Measurements from ENCODE around the gene NUTM2B. TPM values are rescaled to one million over a fixed set of nuclear protein-coding genes. Genes with fewer than 3 reads are reported as not detected.
"Not testable (repeated sequence)": the region's sequence is repeated elsewhere in the genome, so short reads cannot be mapped to it uniquely, and the experiment has no call there.

The NUTM2B gene
- total RNA-seq, 8 experiments from 2014 or later = 0.92 to 7.1 (median 3.8) TPM

GRCh38 chr10:79697141-79697540 is 5.9 kb upstream of the NUTM2B start:
- H3K27ac ChIP-seq; H3K4me3 ChIP-seq; H3K4me1 ChIP-seq (replicated peaks in 1 of 2); ATAC-seq (replicated peaks in 6 of 8); in situ Hi-C loops (cut with MboI; ENCODE audit: low pct_unique_long_range_greater_than_20kb in 2 of 9, low sequenced_read_pairs in 9 of 9, unreplicated experiment in 9 of 9): not testable (repeated sequence)
- no CpG with 5 or more reads among the region's 5 CpGs for WGBS, 10 experiments

- no CpG with 5 or more reads among the region's 37 CpGs for WGBS, 10 experiments
- in situ Hi-C loops (cut with MboI; ENCODE audit: low pct_unique_long_range_greater_than_20kb in 2 of 9, low sequenced_read_pairs in 9 of 9, unreplicated experiment in 9 of 9); H3K4me3 ChIP-seq; H3K27ac ChIP-seq; H3K4me1 ChIP-seq (replicated peaks in 1 of 2); ATAC-seq (replicated peaks in 6 of 8): not testable (repeated sequence)
These were observed 2.6 kb upstream of the NUTM2B start for GRCh38 chr10:79700381-79700944.

- H3K4me1 ChIP-seq (replicated peaks in 1 of 2); H3K4me3 ChIP-seq; in situ Hi-C loops (cut with MboI; ENCODE audit: low pct_unique_long_range_greater_than_20kb in 2 of 9, low sequenced_read_pairs in 9 of 9, unreplicated experiment in 9 of 9); ATAC-seq (replicated peaks in 6 of 8); H3K27ac ChIP-seq: not testable (repeated sequence)
- WGBS, 10 experiments = no CpG with 5 or more reads among the region's 8 CpGs
These were observed 4.0 kb downstream of the NUTM2B start for GRCh38 chr10:79707017-79707416.

- H3K27ac ChIP-seq; ATAC-seq (replicated peaks in 6 of 8): not testable (repeated sequence)
- WGBS, 10 experiments = no CpG with 5 or more reads among the region's 3 CpGs
These were observed 11.9 kb downstream of the NUTM2B start for GRCh38 chr10:79714976-79715375.

GRCh38 chr10:79716917-79717579 is 14.0 kb downstream of the NUTM2B start:
- WGBS, 10 experiments = no CpG with 5 or more reads among the region's 4 CpGs

More at GRCh38 chr10:79714976-79715375, 11.9 kb downstream of the NUTM2B start:
- H3K4me1 ChIP-seq (replicated peaks in 1 of 2); in situ Hi-C loops (cut with MboI; ENCODE audit: low pct_unique_long_range_greater_than_20kb in 2 of 9, low sequenced_read_pairs in 9 of 9, unreplicated experiment in 9 of 9); H3K4me3 ChIP-seq: not testable (repeated sequence)

GRCh38 chr10:79720000-79720399 is 17.0 kb downstream of the NUTM2B start:
- H3K27ac ChIP-seq; ATAC-seq (replicated peaks in 6 of 8); H3K4me1 ChIP-seq (replicated peaks in 1 of 2); H3K4me3 ChIP-seq; in situ Hi-C loops (cut with MboI; ENCODE audit: low pct_unique_long_range_greater_than_20kb in 2 of 9, low sequenced_read_pairs in 9 of 9, unreplicated experiment in 9 of 9): not testable (repeated sequence)
- no CpG with 5 or more reads among the region's 4 CpGs for WGBS, 10 experiments

More at GRCh38 chr10:79716917-79717579, 14.0 kb downstream of the NUTM2B start:
- H3K4me3 ChIP-seq; in situ Hi-C loops (cut with MboI; ENCODE audit: low pct_unique_long_range_greater_than_20kb in 2 of 9, low sequenced_read_pairs in 9 of 9, unreplicated experiment in 9 of 9); H3K4me1 ChIP-seq (replicated peaks in 1 of 2); H3K27ac ChIP-seq; ATAC-seq (replicated peaks in 6 of 8): not testable (repeated sequence)

GRCh38 chr10:79726620-79727019 is 23.6 kb downstream of the NUTM2B start:
- in situ Hi-C loops (cut with MboI; ENCODE audit: low pct_unique_long_range_greater_than_20kb in 2 of 9, low sequenced_read_pairs in 9 of 9, unreplicated experiment in 9 of 9); H3K27ac ChIP-seq; H3K4me3 ChIP-seq; H3K4me1 ChIP-seq (replicated peaks in 1 of 2): not testable (repeated sequence)
- WGBS, 10 experiments = 40 to 100% (median 71%) methylated on average over 1 of the region's 1 CpG; no CpG with 5 or more reads in 7 of the 10 experiments
- peak in 6 of 8 experiments; percentile 7 to 80 (median 50) for ATAC-seq (replicated peaks in 6 of 8)

GRCh38 chr10:79744844-79745243 is 41.8 kb downstream of the NUTM2B start:
- in situ Hi-C loops (cut with MboI; ENCODE audit: low pct_unique_long_range_greater_than_20kb in 2 of 9, low sequenced_read_pairs in 9 of 9, unreplicated experiment in 9 of 9); H3K4me1 ChIP-seq (replicated peaks in 1 of 2); H3K27ac ChIP-seq; ATAC-seq (replicated peaks in 6 of 8); H3K4me3 ChIP-seq: not testable (repeated sequence)
- WGBS, 10 experiments = no CpG with 5 or more reads among the region's 7 CpGs

GRCh38 chr10:79748510-79748909 is 45.5 kb downstream of the NUTM2B start:
- ATAC-seq (replicated peaks in 6 of 8); H3K27ac ChIP-seq; H3K4me3 ChIP-seq; H3K4me1 ChIP-seq (replicated peaks in 1 of 2); in situ Hi-C loops (cut with MboI; ENCODE audit: low pct_unique_long_range_greater_than_20kb in 2 of 9, low sequenced_read_pairs in 9 of 9, unreplicated experiment in 9 of 9): not testable (repeated sequence)
- no CpG with 5 or more reads among the region's 2 CpGs for WGBS, 10 experiments

- H3K27ac ChIP-seq; H3K4me3 ChIP-seq; in situ Hi-C loops (cut with MboI; ENCODE audit: low pct_unique_long_range_greater_than_20kb in 2 of 9, low sequenced_read_pairs in 9 of 9, unreplicated experiment in 9 of 9); H3K4me1 ChIP-seq (replicated peaks in 1 of 2): not testable (repeated sequence)
- peak in 1 of 8 experiments; percentile 17 for ATAC-seq (replicated peaks in 6 of 8)
These were observed 50.6 kb downstream of the NUTM2B start for GRCh38 chr10:79753601-79754000.

GRCh38 chr10:79758297-79758993 is 55.4 kb downstream of the NUTM2B start:
- H3K27ac ChIP-seq; H3K4me1 ChIP-seq (replicated peaks in 1 of 2); H3K4me3 ChIP-seq; in situ Hi-C loops (cut with MboI; ENCODE audit: low pct_unique_long_range_greater_than_20kb in 2 of 9, low sequenced_read_pairs in 9 of 9, unreplicated experiment in 9 of 9): not testable (repeated sequence)
- peak in 3 of 8 experiments; percentile 41 to 77 (median 77) for ATAC-seq (replicated peaks in 6 of 8)
- 0 to 83% methylated on average over 1 of the region's 3 CpGs; no CpG with 5 or more reads in 8 of the 10 experiments for WGBS, 10 experiments
